Keratinocyte (primary cell): Measurements from ENCODE around the gene DDTL. TPM values are rescaled to one million over a fixed set of nuclear protein-coding genes. Genes with fewer than 3 reads are reported as not detected.

Experiments
- DNase-seq: peaks from one replicate; pipeline ENCODE4 v3.0.0-alpha.2; 2011; ENCODE audit warnings: low read depth, missing footprints, low spot score
- FAIRE-seq: peaks from 2 replicates; lab custom pipeline; 2011; peaks lifted over from hg19 to GRCh38; lab: Jason Lieb, UNC
- H2AFZ ChIP-seq: 2 replicates; pipeline ENCODE4 v1.6.0; 2012; ENCODE audit warnings: low read length, control low read depth, inconsistent platforms; ENCODE audit not compliant: control insufficient read depth
- H3K27ac ChIP-seq: 2 replicates; pipeline ENCODE4 v1.5.1; 2011; ENCODE audit warnings: low read length; ENCODE audit not compliant: control insufficient read depth, insufficient read depth
- H3K27me3 ChIP-seq: 3 replicates; pipeline ENCODE4 v1.6.0; 2011; ENCODE audit warnings: low read length; ENCODE audit not compliant: control insufficient read depth, insufficient read depth; ENCODE audit errors: extremely low read depth
- H3K36me3 ChIP-seq, 2 experiments: 2 replicates in 1 of 2; 3 replicates in 1 of 2; pipeline ENCODE4 v1.5.1; 2011; ENCODE audit warnings: low read length in 2 of 2, mild to moderate bottlenecking in 1 of 2; ENCODE audit not compliant: control insufficient read depth in 2 of 2, insufficient read depth in 2 of 2; ENCODE audit errors: extremely low read depth in 1 of 2
- H3K4me1 ChIP-seq: 3 replicates; pipeline ENCODE4 v1.5.1; 2011; ENCODE audit warnings: low read length; ENCODE audit not compliant: control insufficient read depth, insufficient read depth; ENCODE audit errors: extremely low read depth
- H3K4me2 ChIP-seq: 3 replicates; pipeline ENCODE4 v1.6.0; 2011; ENCODE audit warnings: low read depth, low read length; ENCODE audit not compliant: control insufficient read depth, insufficient read depth; ENCODE audit errors: extremely low read depth
- H3K4me3 ChIP-seq, 3 experiments: fragments of 200-600 bp in 1 of 3; sonication (generic) in 1 of 3; 2 replicates in 2 of 3; 3 replicates in 1 of 3; pipeline ENCODE4 v1.5.1; 2011 to 2016; ENCODE audit warnings: low read length in 3 of 3, mild to moderate bottlenecking in 3 of 3, control low read depth in 2 of 3, inconsistent platforms in 1 of 3, low read depth in 1 of 3, mixed read lengths in 1 of 3, mixed run types in 1 of 3, moderate library complexity in 1 of 3; ENCODE audit not compliant: control insufficient read depth in 2 of 3, insufficient read depth in 2 of 3; ENCODE audit errors: extremely low read depth in 1 of 3
- H3K79me2 ChIP-seq: 2 replicates; pipeline ENCODE4 v1.6.0; 2012; ENCODE audit warnings: low read length; ENCODE audit not compliant: control insufficient read depth, insufficient read depth
- H3K9ac ChIP-seq: 3 replicates; pipeline ENCODE4 v1.6.0; 2011; ENCODE audit warnings: low read length; ENCODE audit not compliant: control insufficient read depth, insufficient read depth; ENCODE audit errors: extremely low read depth
- H3K9me1 ChIP-seq: 3 replicates; pipeline ENCODE4 v1.6.0; 2011; ENCODE audit warnings: low read length; ENCODE audit not compliant: control insufficient read depth, insufficient read depth; ENCODE audit errors: extremely low read depth
- H3K9me3 ChIP-seq: 2 replicates; pipeline ENCODE4 v1.5.1; 2012; ENCODE audit warnings: low read depth, low read length; ENCODE audit not compliant: control insufficient read depth
- H4K20me1 ChIP-seq: 3 replicates; pipeline ENCODE4 v1.6.0; 2011; ENCODE audit warnings: low read length; ENCODE audit not compliant: control insufficient read depth, insufficient read depth; ENCODE audit errors: extremely low read depth
- CTCF ChIP-seq, 3 experiments: IDR thresholded peaks in 1 of 3; conservative IDR thresholded peaks in 1 of 3; optimal IDR thresholded peaks in 1 of 3; 2 replicates in 2 of 3; 3 replicates in 1 of 3; pipeline versions ENCODE3 to v1.5.1; 2011; ENCODE audit warnings: low read length in 3 of 3, mild to moderate bottlenecking in 3 of 3, moderate library complexity in 2 of 3, control low read depth in 1 of 3, inconsistent platforms in 1 of 3; ENCODE audit not compliant: insufficient read depth in 2 of 3; ENCODE audit errors: extremely low read depth in 1 of 3
- EZH2 ChIP-seq: IDR thresholded peaks from one replicate; pipeline ENCODE4 v1.6.1; 2012; ENCODE audit warnings: inconsistent platforms, mild to moderate bottlenecking, low read length, moderate library complexity
- dilution Hi-C: fragments of 300-500 bp; cut with MboI; formaldehyde crosslinking; loops from one replicate; pipeline ENCODE4 v1.7.0; 2020; ENCODE audit warnings: low sequenced_read_pairs; ENCODE audit not compliant: extremely low pct_ligation_motif_present
- polyA plus RNA-seq, 5 experiments: library from polyadenylated mRNA; depleted of rRNA in 3 of 5; stranded (reverse) in 3 of 5; stranded (forward) in 1 of 5; unstranded in 1 of 5; fragments of >200 nt; gene quantifications; 1 replicate in 1 of 5; 2 replicates in 3 of 5; 3 replicates in 1 of 5; pipeline versions ENCODE4 v1.2.1 to v1.2.3, GENCODE V29; 2011 to 2012; ENCODE audit warnings: missing spikeins in 2 of 5, low read depth in 1 of 5, low replicate concordance in 1 of 5

The DDTL gene
- polyA plus RNA-seq, 1 donor (not counting 4 experiments of a cell fraction or from before 2014, with no cell fraction given), result 0.72 TPM

DNA sequence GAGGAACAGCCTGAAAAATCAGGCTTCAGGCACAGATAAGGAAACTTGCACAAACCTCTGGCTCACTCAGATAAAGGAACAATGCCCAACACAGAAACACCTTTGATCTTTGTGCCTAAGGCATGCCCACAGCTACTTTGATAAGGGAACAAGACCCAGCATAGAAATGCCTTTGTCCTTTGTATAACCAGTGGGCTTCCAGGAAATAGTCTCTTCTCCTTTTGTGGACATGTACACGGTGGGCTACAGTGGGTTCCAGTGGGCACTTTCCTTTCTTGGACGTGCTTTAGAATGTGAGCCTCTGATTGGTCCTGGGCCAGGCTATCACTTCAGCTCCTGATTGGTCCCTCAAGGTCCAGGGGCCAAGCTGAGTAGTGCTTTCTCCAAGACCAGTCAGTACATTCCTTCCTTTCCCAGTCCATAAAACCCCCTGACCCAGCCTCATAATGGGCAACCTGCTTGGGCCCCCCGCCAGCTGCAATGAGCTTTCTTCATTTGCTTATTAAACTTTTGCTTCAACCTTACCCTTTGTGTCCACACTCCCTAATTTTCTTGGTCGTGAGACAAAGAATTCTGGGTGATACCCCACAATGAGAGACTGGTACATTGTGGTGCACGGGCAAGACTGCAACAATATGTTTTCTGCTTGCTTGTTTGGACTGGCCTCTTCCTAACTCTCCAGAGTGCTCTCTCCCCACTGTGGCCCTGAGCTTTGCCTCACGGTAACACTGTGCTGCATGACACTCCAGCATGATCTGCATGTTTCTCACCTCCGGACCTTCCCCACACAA lies 42.7 kb downstream of the DDTL start:
- H4K20me1 ChIP-seq, result no peaks in the 10 kb centered on the region
- dilution Hi-C loops, result no loop called here
- no peaks in the 10 kb centered on the region for H3K9me3 ChIP-seq

DNA sequence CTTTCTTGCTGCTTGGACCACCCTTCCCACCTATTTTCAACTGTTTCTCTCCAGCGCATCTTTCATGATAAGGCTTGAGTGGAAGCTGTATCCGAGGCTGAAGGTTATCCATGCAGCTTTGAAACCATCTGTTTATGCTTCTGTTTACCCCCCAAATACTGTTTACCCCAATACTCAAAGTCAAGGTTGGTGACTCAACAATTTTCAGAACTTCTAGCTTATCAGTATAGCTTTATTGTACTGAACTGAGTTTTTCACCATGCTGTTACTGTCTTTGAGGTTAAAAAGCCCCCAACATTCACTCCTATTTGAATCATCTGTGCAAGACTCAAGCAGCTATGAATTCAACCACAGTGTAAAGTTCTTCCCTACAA lies 43.3 kb downstream of the DDTL start:
- H3K27me3 ChIP-seq, result no peaks in the 10 kb centered on the region
- FAIRE-seq (no peak), DNase-seq (no peak)
- no peaks in the 10 kb centered on the region for H4K20me1 ChIP-seq
- H3K9ac ChIP-seq, result no peak overlapping the region
- peaks cover 37% of the 10 kb centered on the region for H3K79me2 ChIP-seq
- no peaks in the 10 kb centered on the region for H3K9me1 ChIP-seq
- no peak overlapping the region for H3K4me3 ChIP-seq
- H2AFZ ChIP-seq, result no peak overlapping the region
- no peaks in the 10 kb centered on the region for H3K9me3 ChIP-seq
- no peak overlapping the region for H3K4me2 ChIP-seq
- H3K36me3 ChIP-seq, result no peaks in the 10 kb centered on the region
- no peaks in the 10 kb centered on the region for H3K4me1 ChIP-seq
- dilution Hi-C loops, result no loop called here
- no peak overlapping the region for H3K27ac ChIP-seq
- TF ChIP-seq EZH2, result no peak
- TF ChIP-seq CTCF (optimal IDR thresholded peaks at IDR 0.05 in 1 of 3, IDR thresholded peaks at IDR 0.05 in 1 of 3, conservative IDR thresholded peaks at IDR 0.05 in 1 of 3; ENCODE audit: extremely low read depth in 1 of 3, insufficient read depth in 2 of 3, low read length in 3 of 3), result no peak

More for the DNA sequence above, 42.7 kb downstream of the DDTL start:
- no peak for DNase-seq
- Histone ChIP-seq H3K36me3 (no peaks in the 10 kb centered on the region), H2AFZ (no peak overlapping the region), H3K27me3 (no peaks in the 10 kb centered on the region), H3K79me2 (peaks cover 31% of the 10 kb centered on the region), H3K27ac (no peak overlapping the region), H3K9me1 (no peaks in the 10 kb centered on the region), H3K4me3 (no peak overlapping the region), H3K4me1 (no peaks in the 10 kb centered on the region), H3K4me2 (no peak overlapping the region), H3K9ac (no peak overlapping the region)
- no peak for FAIRE-seq
- TF ChIP-seq CTCF (optimal IDR thresholded peaks at IDR 0.05 in 1 of 3, IDR thresholded peaks at IDR 0.05 in 1 of 3, conservative IDR thresholded peaks at IDR 0.05 in 1 of 3; ENCODE audit: extremely low read depth in 1 of 3, insufficient read depth in 2 of 3, low read length in 3 of 3) (no peak), EZH2 (no peak)
